OCI-LY1 (cell line): ENCODE measurements around the gene MMP14.

Experiments
- H2AFZ ChIP-seq: fragments of 200-600 bp; sonication (generic), shearing (Covaris generic); 2 replicates; pipeline ENCODE4 v1.6.0; 2014; ENCODE audit warnings: antibody characterized with exemption, mild to moderate bottlenecking, low read length
- H3F3A ChIP-seq: fragments of 200-600 bp; sonication (generic), shearing (Covaris generic); 2 replicates; pipeline ENCODE4 v1.6.0; 2014; ENCODE audit warnings: mild to moderate bottlenecking, antibody characterized with exemption, low read length, moderate library complexity; ENCODE audit not compliant: insufficient read depth
- H3K27ac ChIP-seq: fragments of 200-600 bp; sonication (generic); 2 replicates; pipeline ENCODE4 v1.5.1; 2014; ENCODE audit warnings: low read length, mixed run types, mild to moderate bottlenecking, low read depth; ENCODE audit not compliant: poor library complexity, severe bottlenecking
- H3K27me3 ChIP-seq: fragments of 200-600 bp; sonication (generic); 2 replicates; pipeline ENCODE4 v1.6.0; 2014; ENCODE audit warnings: antibody characterized with exemption, mild to moderate bottlenecking, low read length, moderate library complexity; ENCODE audit not compliant: insufficient read depth
- H3K36me3 ChIP-seq: fragments of 200-600 bp; sonication (generic); 2 replicates; pipeline ENCODE4 v1.6.1; 2014; ENCODE audit warnings: mild to moderate bottlenecking, antibody characterized with exemption, low read length, moderate library complexity, mixed read lengths; ENCODE audit not compliant: insufficient read depth
- H3K4me1 ChIP-seq: fragments of 200-600 bp; sonication (generic); 2 replicates; pipeline ENCODE4 v1.5.1; 2014; ENCODE audit warnings: mild to moderate bottlenecking, low read length, moderate library complexity; ENCODE audit not compliant: insufficient read depth, severe bottlenecking
- H3K4me2 ChIP-seq: fragments of 200-600 bp; sonication (generic), shearing (Covaris generic); 2 replicates; pipeline ENCODE4 v1.6.1; 2014; ENCODE audit warnings: low read length
- H3K4me3 ChIP-seq: fragments of 200-600 bp; sonication (generic); 2 replicates; pipeline ENCODE4 v1.5.1; 2014; ENCODE audit warnings: low read length, low read depth, mild to moderate bottlenecking, mixed read lengths; ENCODE audit not compliant: poor library complexity, severe bottlenecking
- H3K79me2 ChIP-seq: fragments of 200-600 bp; shearing (Covaris generic); 2 replicates; pipeline ENCODE4 v1.6.1; 2016; ENCODE audit warnings: mixed run types, low read length, mixed read lengths; ENCODE audit not compliant: insufficient read depth
- H3K9ac ChIP-seq: fragments of 200-600 bp; sonication (generic), shearing (Covaris generic); 2 replicates; pipeline ENCODE4 v1.6.1; 2014; ENCODE audit warnings: mild to moderate bottlenecking, low read length, mixed read lengths
- H3K9me2 ChIP-seq: fragments of 200-600 bp; sonication (generic), shearing (Covaris generic); 2 replicates; pipeline ENCODE4 v1.6.1; 2014; ENCODE audit warnings: low read depth, mild to moderate bottlenecking, low read length, mixed read lengths
- H3K9me3 ChIP-seq: fragments of 200-600 bp; shearing (Covaris generic); 2 replicates; pipeline ENCODE4 v1.6.1; 2014; ENCODE audit warnings: low read length, mixed read lengths
- H4K20me1 ChIP-seq: fragments of 200-600 bp; sonication (generic), shearing (Covaris generic); 2 replicates; pipeline ENCODE4 v1.6.0; 2016; ENCODE audit warnings: mild to moderate bottlenecking, low read length; ENCODE audit not compliant: insufficient read depth
- CTCF ChIP-seq: fragments of 200-600 bp; sonication (generic), shearing (Covaris generic); IDR thresholded peaks from 2 replicates; pipeline ENCODE4 v1.5.1; 2017; ENCODE audit warnings: mild to moderate bottlenecking, antibody characterized with exemption, low read length, moderate library complexity, mixed read lengths
- EZH2 ChIP-seq: fragments of 200-600 bp; sonication (generic), shearing (Covaris generic); IDR thresholded peaks from 2 replicates; pipeline ENCODE4 v1.8.0; 2017; ENCODE audit warnings: borderline replicate concordance, mixed run types, mild to moderate bottlenecking, antibody characterized with exemption, low read length, moderate library complexity, mixed read lengths

The MMP14 gene

GRCh38 chr14:22865424-22866405 lies 29.3 kb downstream of the MMP14 start:
- Histone ChIP-seq H3F3A (no peaks in the 10 kb centered on the region), H2AFZ (no peak overlapping the region)
- no peak for TF ChIP-seq EZH2
- peak; percentile 58 for TF ChIP-seq CTCF

GRCh38 chr14:22866874-22867273 lies 30.5 kb downstream of the MMP14 start:
- Histone ChIP-seq H3F3A (no peaks in the 10 kb centered on the region), H3K4me1 (peaks cover 16% of the 10 kb centered on the region), H3K27ac (no peak overlapping the region), H3K79me2 (no peaks in the 10 kb centered on the region), H3K36me3 (no peaks in the 10 kb centered on the region; the same call in 1 of the 2 replicates), H3K27me3 (no peaks in the 10 kb centered on the region), H3K9ac (no peak overlapping the region), H3K4me3 (no peak overlapping the region), H2AFZ (no peak overlapping the region), H3K9me2 (no peaks in the 10 kb centered on the region), H4K20me1 (no peaks in the 10 kb centered on the region), H3K4me2 (no peak overlapping the region), H3K9me3 (peaks cover 3% of the 10 kb centered on the region)
- no peak for TF ChIP-seq EZH2
- TF ChIP-seq CTCF, result no peak

More at GRCh38 chr14:22865424-22866405, 29.3 kb downstream of the MMP14 start:
- Histone ChIP-seq H3K9me2 (no peaks in the 10 kb centered on the region), H4K20me1 (no peaks in the 10 kb centered on the region), H3K9ac (no peak overlapping the region), H3K4me3 (no peak overlapping the region), H3K27me3 (no peaks in the 10 kb centered on the region), H3K79me2 (no peaks in the 10 kb centered on the region), H3K9me3 (peaks cover 6% of the 10 kb centered on the region), H3K27ac (no peak overlapping the region), H3K4me2 (no peak overlapping the region), H3K36me3 (no peaks in the 10 kb centered on the region; the same call in 1 of the 2 replicates), H3K4me1 (peaks cover 9% of the 10 kb centered on the region)

GRCh38 chr14:22870811-22871223 lies 34.4 kb downstream of the MMP14 start:
- Histone ChIP-seq H4K20me1 (no peaks in the 10 kb centered on the region), H3F3A (no peaks in the 10 kb centered on the region), H3K79me2 (no peaks in the 10 kb centered on the region), H3K36me3 (peaks cover 20% of the 10 kb centered on the region), H2AFZ (0 out of 2 replicates have a peak overlapping the region, but pooled peaks have one; percentile 2), H3K9me2 (no peaks in the 10 kb centered on the region), H3K9me3 (no peaks in the 10 kb centered on the region), H3K4me2 (peak overlapping the region; percentile 80), H3K4me1 (peaks cover 24% of the 10 kb centered on the region), H3K9ac (peak overlapping the region; percentile 78), H3K4me3 (peak overlapping the region; percentile 76), H3K27ac (peak overlapping the region; percentile 92), H3K27me3 (no peaks in the 10 kb centered on the region)
- no peak for TF ChIP-seq CTCF
